A549 (cell line): ENCODE measurements around the gene PPIF. TPM values are rescaled to one million over a fixed set of nuclear protein-coding genes. Genes with fewer than 3 reads are reported as not detected.
"Not testable (repeated sequence)": the region's sequence is repeated elsewhere in the genome, so short reads cannot be mapped to it uniquely, and the experiment has no call there.

Source experiments
- ATAC-seq, 2 experiments: fragments of 200-7000 bp in 1 of 2; fragments of >200 bp in 1 of 2; cut with Nextera tagmentation in 1 of 2; cut with Tn5 transposase in 1 of 2; 3 replicates each; pipeline versions ENCODE4 v1.8.0 to v1.9.1; 2018 to 2020; ENCODE audit warnings: mild to moderate bottlenecking in 1 of 2, moderate library complexity in 1 of 2
- CTCF ChIA-PET: fragments of 300-600 bp; sonication (Branson Sonifier 250); formaldehyde crosslinking; extraction: SDS; loops from one replicate; lab custom pipeline; 2021; ENCODE audit warnings: antibody characterized with exemption, inconsistent platforms; lab: Yijun Ruan, JAX
- POLR2A ChIA-PET: fragments of 350-600 bp; formaldehyde crosslinking; extraction: SDS; loops from one replicate; lab custom pipeline; 2021; ENCODE audit warnings: antibody characterized with exemption, inconsistent platforms; lab: Yijun Ruan, JAX
- DNase-seq, 2 experiments: peaks; one replicate each; pipeline versions ENCODE4 v3.0.0 to v3.0.0-alpha.2; 2011 to 2016; ENCODE audit warnings: low read depth in 1 of 2, low spot score in 1 of 2
- FAIRE-seq: peaks from 2 replicates; lab custom pipeline; 2011; peaks lifted over from hg19 to GRCh38; lab: Jason Lieb, UNC
- H3K27ac ChIP-seq, 2 experiments: fragments of >200 bp; sonication (Bioruptor Twin); formaldehyde crosslinking; 3 replicates each; pipeline ENCODE4 v1.5.1; 2016 to 2017
- H3K4me1 ChIP-seq: fragments of >200 bp; sonication (Bioruptor Twin); formaldehyde crosslinking; 3 replicates; pipeline ENCODE4 v1.6.1; 2016
- H3K4me2 ChIP-seq: fragments of >200 bp; sonication (Bioruptor Twin); formaldehyde crosslinking; 3 replicates; pipeline ENCODE4 v1.6.1; 2016
- H3K4me3 ChIP-seq: fragments of >200 bp; sonication (Bioruptor Twin); formaldehyde crosslinking; 3 replicates; pipeline ENCODE4 v1.5.1; 2016
- H3K9me3 ChIP-seq: fragments of >200 bp; sonication (Bioruptor Twin); formaldehyde crosslinking; 3 replicates; pipeline ENCODE4 v1.6.1; 2016
- CHD2 ChIP-seq: fragments of 150-350 bp; IDR thresholded peaks from 2 replicates; pipeline ENCODE4 v1.6.1; 2014; ENCODE audit warnings: low read length; ENCODE audit not compliant: partially characterized antibody
- CTCF ChIP-seq: fragments of >200 bp; sonication (Bioruptor Twin); formaldehyde crosslinking; IDR thresholded peaks from 3 replicates; pipeline ENCODE4 v1.5.1; 2016
- FOSB ChIP-seq: fragments of 250-450 bp; sonication (Bioruptor Pico); IDR thresholded peaks from 2 replicates; pipeline ENCODE4 v1.5.0; 2020; ENCODE audit warnings: mild to moderate bottlenecking, moderate library complexity
- FOSL2 ChIP-seq, 2 experiments: fragments of 450-650 bp in 1 of 2; fragments of >200 bp in 1 of 2; sonication (Bioruptor Twin) in 1 of 2; formaldehyde crosslinking; IDR thresholded peaks; 2 replicates each; pipeline versions ENCODE4 v1.5.0 to v1.6.1; 2016 to 2020; ENCODE audit warnings: mild to moderate bottlenecking in 1 of 2, moderate library complexity in 1 of 2
- GATA3 ChIP-seq: IDR thresholded peaks from 2 replicates; pipeline ENCODE4 v1.6.1; 2012; ENCODE audit warnings: borderline replicate concordance
- POLR2A ChIP-seq: IDR thresholded peaks from 2 replicates; pipeline ENCODE4 v1.6.1; 2012; ENCODE audit warnings: mild to moderate bottlenecking, low read length
- RARB ChIP-seq: fragments of 250-450 bp; sonication (Bioruptor Pico); IDR thresholded peaks from 2 replicates; pipeline ENCODE4 v1.8.0; 2021; ENCODE audit warnings: mild to moderate bottlenecking, moderate library complexity
- RCOR1 ChIP-seq: fragments of 150-350 bp; IDR thresholded peaks from 2 replicates; pipeline ENCODE4 v1.6.1; 2014; ENCODE audit warnings: antibody characterized with exemption, low read length, low read depth
- REST ChIP-seq: fragments of 200-600 bp; sonication (generic); IDR thresholded peaks from 2 replicates; pipeline ENCODE4 v1.6.1; 2016; ENCODE audit warnings: antibody characterized with exemption, mild to moderate bottlenecking, moderate library complexity
- WGBS: methylation state at CpG from one replicate; pipeline ENCODE4 v1.1.6; 2017; ENCODE audit errors: missing lambda C conversion rate; 5-methylcytosine and 5-hydroxymethylcytosine counted together
- polyA plus RNA-seq, 4 experiments: library from polyadenylated mRNA; depleted of rRNA in 3 of 4; stranded (reverse); fragments of >200 nt; fragmentation: RNase III in 1 of 4; extraction: RNeasy Plus Mini Kit Qiagen cat#74134 plus additional on column Dnase treatment in 1 of 4; gene quantifications; 2 replicates in 3 of 4; 3 replicates in 1 of 4; pipeline ENCODE4 v1.2.3, GENCODE V29; 2011 to 2017

PPIF gene
- polyA plus RNA-seq, 2 of the 4 experiments (the other 2 are of a cell fraction), result 44.8 to 75.0 TPM

DNA sequence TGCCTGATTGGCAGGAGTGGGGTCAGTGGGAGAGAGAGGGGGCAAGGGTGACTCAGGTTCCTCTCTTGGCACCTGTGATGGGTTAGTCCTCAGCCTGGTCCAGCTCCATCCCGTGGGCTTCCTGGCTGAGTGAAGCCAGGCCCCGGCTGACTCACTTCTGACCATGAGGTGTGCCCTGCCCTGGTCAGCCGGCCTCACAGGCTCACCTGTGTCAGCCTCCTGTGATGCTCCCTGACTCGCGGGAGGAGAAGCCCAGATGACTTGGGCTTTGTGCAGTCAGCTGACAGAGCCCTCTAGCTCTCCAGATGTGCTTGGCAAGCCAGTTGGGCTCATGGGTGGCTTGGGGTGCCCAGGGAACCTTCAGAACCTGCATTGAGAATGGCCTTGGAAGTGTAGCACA lies 16.0 kb upstream of the PPIF start (continued):
- no peak for TF ChIP-seq FOSB (CRISPR knock-in tag)
- TF ChIP-seq CHD2, result no peak
- TF ChIP-seq, all 56 proteins: peak for 0

DNA sequence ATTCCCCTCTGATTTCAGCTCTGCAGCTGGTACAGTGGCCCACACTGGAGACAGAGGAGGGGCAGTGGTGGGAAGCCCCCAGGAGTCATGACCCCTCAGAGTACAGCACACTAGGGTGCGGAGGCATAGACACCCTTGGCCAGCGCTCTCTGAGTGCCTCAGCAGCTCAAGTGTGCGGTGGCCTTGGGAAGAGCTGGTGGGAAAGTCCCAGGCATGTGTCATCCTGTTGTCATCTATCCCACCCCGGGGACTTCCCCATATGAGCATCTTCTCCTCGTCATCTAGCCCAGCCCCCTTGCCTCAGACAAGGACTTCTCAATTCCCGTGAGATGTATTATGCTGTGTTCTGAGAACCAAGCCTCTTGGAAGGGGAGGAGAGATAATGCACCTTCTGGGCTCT lies 15.6 kb upstream of the PPIF start:
- 18% methylated on average over 6 of the region's 6 CpGs for WGBS
- TF ChIP-seq POLR2A, result no peak
- TF ChIP-seq GATA3, result 0 out of 2 replicates have a peak, but pooled peaks have one; percentile 29
- TF ChIP-seq FOSL2 (IDR thresholded peaks at IDR 0.05), result no peak
- peak; percentile 45 for TF ChIP-seq FOSL2 (CRISPR knock-in tag; IDR thresholded peaks at IDR 0.05)
- H3K27ac ChIP-seq, result peak overlapping the region in 1 of 2 experiments; percentile 35; a peak in 1 of 6 replicates
- peak; percentile 73 to 80 for DNase-seq
- no peak overlapping the region for H3K4me3 ChIP-seq
- FAIRE-seq, result no peak
- H3K9me3 ChIP-seq, result 0 out of 3 replicates have a peak, but pooled peaks cover 2% of the 10 kb centered on the region
- ATAC-seq, result peak; percentile 54 to 71; a peak in 5 of 6 replicates
- ChIA-PET CTCF (interaction anchor here (1.0 to 6.2 kb wide), 3 partner anchors 14 to 31 kb away, joined by 3 to 37 read pairs (median 4); partner anchors contain the start of gene PPIF), POLR2A (no interaction called here)
- H3K4me1 ChIP-seq, result peaks cover 17% of the 10 kb centered on the region
- peak overlapping the region; percentile 28; the same call in 1 of the 3 replicates for H3K4me2 ChIP-seq

DNA sequence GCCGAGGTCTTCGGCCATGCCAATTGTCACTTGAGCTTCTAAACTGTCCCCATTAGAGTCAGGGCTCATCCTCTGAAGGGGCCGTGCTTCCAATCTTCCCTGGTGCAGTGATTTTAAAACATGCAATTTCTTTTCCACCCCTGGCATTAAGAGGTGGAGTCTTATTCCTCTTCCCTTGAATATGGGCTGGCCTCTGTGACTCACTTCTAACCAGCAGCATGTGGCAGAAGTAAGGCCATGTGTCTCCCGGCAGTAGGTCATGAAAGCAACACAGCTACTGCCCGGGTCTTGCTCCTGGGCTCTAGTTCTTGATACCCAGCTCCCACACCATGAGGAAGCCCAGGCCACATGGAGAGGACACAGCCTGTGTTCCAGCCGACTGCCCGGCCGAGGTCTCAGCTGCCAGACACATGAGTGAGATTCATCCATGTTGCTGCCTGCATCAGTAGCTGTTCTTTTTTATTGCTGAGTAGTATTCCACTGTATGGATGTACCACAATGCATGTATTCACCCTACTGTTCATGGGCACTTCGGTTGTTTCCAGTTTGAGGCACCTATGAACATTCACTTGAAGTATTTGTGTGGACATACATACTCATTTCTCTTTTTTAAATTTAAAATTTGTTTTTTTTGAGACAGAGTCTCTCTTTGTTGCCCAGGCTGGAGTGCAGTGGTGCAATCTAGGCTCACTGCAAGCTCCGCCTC lies 14.5 kb upstream of the PPIF start:
- 53% methylated on average over 2 of the region's 10 CpGs for WGBS
- H3K4me1 ChIP-seq, result peaks cover 17% of the 10 kb centered on the region
- CTCF ChIA-PET, result interaction anchor here (1.5 to 6.2 kb wide), 2 partner anchors 13 to 15 kb away, joined by 4 to 37 read pairs; partner anchors contain the start of gene PPIF
- H3K4me3 ChIP-seq, POLR2A ChIA-PET, H3K9me3 ChIP-seq, H3K4me2 ChIP-seq, H3K27ac ChIP-seq, DNase-seq, FAIRE-seq, ATAC-seq: not testable (repeated sequence)

DNA sequence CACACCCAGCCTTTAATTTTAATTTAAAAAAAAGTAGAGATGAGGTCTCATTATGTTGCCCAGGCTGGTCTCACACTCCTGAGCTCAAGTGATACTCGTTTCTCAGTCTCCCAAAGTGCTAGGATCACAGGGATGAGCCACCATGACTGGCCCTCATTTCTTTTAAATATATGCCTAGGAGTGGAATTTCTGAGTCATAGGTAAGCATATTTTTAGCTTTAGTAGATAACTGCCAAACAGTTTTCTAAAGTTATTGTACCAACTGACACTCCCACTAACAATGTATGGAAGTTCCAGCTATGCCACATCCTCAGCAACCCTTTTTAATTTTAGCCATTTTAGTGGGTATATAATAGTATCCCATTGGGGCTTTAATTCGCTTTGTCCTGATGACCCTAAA lies 13.8 kb upstream of the PPIF start:
- 0 out of 3 replicates have a peak, but pooled peaks cover 2% of the 10 kb centered on the region for H3K9me3 ChIP-seq
- no peak overlapping the region for H3K4me2 ChIP-seq
- no peak overlapping the region for H3K4me3 ChIP-seq
- 60% methylated on average over 2 of the region's 2 CpGs for WGBS
- CTCF ChIA-PET, result interaction anchor here (1.5 to 6.2 kb wide), 2 partner anchors 12 to 15 kb away, joined by 4 to 37 read pairs; partner anchors contain the start of gene PPIF
- DNase-seq (no peak), FAIRE-seq (no peak), ATAC-seq (no peak; a peak in 1 of 6 replicates)
- H3K4me1 ChIP-seq, result peaks cover 15% of the 10 kb centered on the region
- no peak for TF ChIP-seq REST
- no peak for TF ChIP-seq CTCF
- no peak for TF ChIP-seq FOSL2 (IDR thresholded peaks at IDR 0.05)
- TF ChIP-seq FOSL2 (CRISPR knock-in tag; IDR thresholded peaks at IDR 0.05), result peak; percentile 40
- TF ChIP-seq RARB (CRISPR knock-in tag), result no peak
- TF ChIP-seq RCOR1, result no peak
- POLR2A ChIA-PET, result interaction anchor here (0.9 kb wide), 1 partner anchor 12 kb away, joined by 3 read pairs; no protein-coding TSS in a partner anchor
- no peak overlapping the region for H3K27ac ChIP-seq
